H1 (cell line): ENCODE measurements around the gene ACYP1. TPM values are rescaled to one million over a fixed set of nuclear protein-coding genes. Genes with fewer than 3 reads are reported as not detected.

Experiments
- CTCF ChIA-PET: fragments of 300-600 bp; sonication (Branson Sonifier 250); formaldehyde crosslinking; loops from one replicate; lab custom pipeline; 2021; ENCODE audit not compliant: partially characterized antibody; lab: Charles Lee
- POLR2A ChIA-PET: fragments of 300-600 bp; sonication (Branson Sonifier 250); formaldehyde crosslinking; loops from one replicate; lab custom pipeline; 2021; ENCODE audit warnings: inconsistent platforms; ENCODE audit not compliant: partially characterized antibody; lab: Charles Lee
- DNase-seq, 2 experiments: peaks; one replicate each; pipeline versions ENCODE4 v3.0.0 to v3.0.0-alpha.2; 2010 to 2022; ENCODE audit warnings: low spot score in 2 of 2, low read depth in 1 of 2, mixed read lengths in 1 of 2
- FAIRE-seq: peaks from 2 replicates; lab custom pipeline; 2011; peaks lifted over from hg19 to GRCh38; lab: Jason Lieb, UNC
- H2AFZ ChIP-seq: 2 replicates; pipeline ENCODE4 v1.8.1; 2012; ENCODE audit warnings: low read length, inconsistent platforms
- H2AK5ac ChIP-seq: 2 replicates; pipeline ENCODE4 v1.6.1; 2013; ENCODE audit warnings: low read depth, low read length
- H2BK120ac ChIP-seq: replicated peaks from 2 replicates; pipeline ENCODE3; 2013; ENCODE audit warnings: low read depth, low read length, inconsistent platforms
- H2BK12ac ChIP-seq: 2 replicates; pipeline ENCODE4 v1.6.1; 2013; ENCODE audit warnings: low read depth, low read length
- H2BK15ac ChIP-seq: 2 replicates; pipeline ENCODE4 v1.6.1; 2013; ENCODE audit warnings: low read length
- H2BK20ac ChIP-seq: 2 replicates; pipeline ENCODE4 v1.6.1; 2013; ENCODE audit warnings: low read length
- H2BK5ac ChIP-seq: 2 replicates; pipeline ENCODE4 v1.6.1; 2013; ENCODE audit warnings: low read depth, low read length
- H3K14ac ChIP-seq: 2 replicates; pipeline ENCODE4 v1.6.1; 2013; ENCODE audit warnings: inconsistent platforms; ENCODE audit not compliant: insufficient read length
- H3K18ac ChIP-seq: 2 replicates; pipeline ENCODE4 v1.6.1; 2013; ENCODE audit warnings: low read length; ENCODE audit errors: extremely low read depth
- H3K23ac ChIP-seq: 2 replicates; pipeline ENCODE4 v1.6.1; 2013; ENCODE audit warnings: inconsistent platforms; ENCODE audit not compliant: insufficient read length
- H3K23me2 ChIP-seq: 2 replicates; pipeline ENCODE4 v1.6.1; 2013; ENCODE audit warnings: low read depth, low read length
- H3K27ac ChIP-seq: 2 replicates; pipeline ENCODE4 v1.6.1; 2011; ENCODE audit warnings: low read depth, low read length, inconsistent platforms
- H3K27me3 ChIP-seq, 4 experiments: replicated peaks in 1 of 4; 1 replicate in 1 of 4; 2 replicates in 3 of 4; pipeline versions ENCODE4 v1.6.1 to v1.8.1; 2011 to 2013; ENCODE audit warnings: low read length in 3 of 4, mild to moderate bottlenecking in 3 of 4, inconsistent platforms in 2 of 4, mixed read lengths in 2 of 4, moderate library complexity in 1 of 4; ENCODE audit not compliant: control insufficient read depth in 3 of 4, insufficient read depth in 3 of 4; ENCODE audit errors: extremely low read depth in 1 of 4
- H3K36me3 ChIP-seq, 4 experiments: 2 replicates each; pipeline versions ENCODE4 v1.6.1 to v1.8.1; 2011 to 2013; ENCODE audit warnings: mild to moderate bottlenecking in 4 of 4, low read length in 3 of 4, moderate library complexity in 2 of 4, control low read depth in 1 of 4, inconsistent platforms in 1 of 4; ENCODE audit not compliant: insufficient read depth in 4 of 4, control insufficient read depth in 2 of 4
- H3K4ac ChIP-seq: replicated peaks from 2 replicates; pipeline ENCODE3; 2013; ENCODE audit warnings: low read length, low read depth, mixed read lengths, inconsistent platforms; ENCODE audit not compliant: insufficient read length
- H3K4me1 ChIP-seq, 4 experiments: replicated peaks in 1 of 4; 1 replicate in 1 of 4; 2 replicates in 3 of 4; pipeline versions ENCODE4 v1.6.1 to v1.8.1; 2011 to 2013; ENCODE audit warnings: low read length in 3 of 4, inconsistent platforms in 2 of 4, mixed read lengths in 1 of 4; ENCODE audit not compliant: insufficient read depth in 4 of 4, control insufficient read depth in 3 of 4
- H3K4me2 ChIP-seq, 2 experiments: 2 replicates each; pipeline versions ENCODE4 v1.6.1 to v1.8.1; 2011 to 2013; ENCODE audit warnings: low read depth in 2 of 2, low read length in 2 of 2, control low read depth in 1 of 2, inconsistent platforms in 1 of 2, mild to moderate bottlenecking in 1 of 2; ENCODE audit not compliant: insufficient read depth in 1 of 2
- H3K4me3 ChIP-seq, 4 experiments: fragments of 200-600, 300-600 bp in 1 of 4; sonication (generic), shearing (Covaris generic), sonication (Bioruptor Twin) in 1 of 4; 2 replicates each; pipeline versions ENCODE4 v1.5.1 to v1.8.1; 2011 to 2016; ENCODE audit warnings: low read length in 4 of 4, low read depth in 3 of 4, control low read depth in 2 of 4, inconsistent platforms in 2 of 4, mild to moderate bottlenecking in 2 of 4, mixed read lengths in 1 of 4, moderate library complexity in 1 of 4; ENCODE audit not compliant: insufficient read depth in 2 of 4; ENCODE audit errors: extremely low read depth in 1 of 4
- H3K56ac ChIP-seq: replicated peaks from 2 replicates; pipeline ENCODE3; 2013; ENCODE audit warnings: low read depth, mild to moderate bottlenecking, mixed read lengths, low read length, inconsistent platforms; ENCODE audit not compliant: insufficient read length
- H3K79me1 ChIP-seq: 2 replicates; pipeline ENCODE4 v1.6.1; 2013; ENCODE audit warnings: low read depth, low read length, control low read depth
- H3K79me2 ChIP-seq, 2 experiments: 2 replicates each; pipeline versions ENCODE4 v1.6.1 to v1.8.1; 2012 to 2013; ENCODE audit warnings: low read length in 2 of 2, mild to moderate bottlenecking in 2 of 2, inconsistent platforms in 1 of 2; ENCODE audit not compliant: insufficient read depth in 2 of 2, control insufficient read depth in 1 of 2
- H3K9ac ChIP-seq, 4 experiments: replicated peaks in 1 of 4; 1 replicate in 1 of 4; 2 replicates in 3 of 4; pipeline versions ENCODE4 v1.6.1 to v1.8.1; 2011 to 2013; ENCODE audit warnings: low read depth in 3 of 4, low read length in 3 of 4, control low read depth in 2 of 4, mild to moderate bottlenecking in 2 of 4, moderate library complexity in 2 of 4, inconsistent platforms in 1 of 4; ENCODE audit errors: extremely low read depth in 1 of 4
- H3K9me3 ChIP-seq, 2 experiments: 2 replicates each; pipeline versions ENCODE4 v1.6.1 to v1.8.1; 2012 to 2013; ENCODE audit warnings: mild to moderate bottlenecking in 2 of 2, moderate library complexity in 2 of 2, control low read depth in 1 of 2, inconsistent platforms in 1 of 2, low read depth in 1 of 2, low read length in 1 of 2, mixed read lengths in 1 of 2; ENCODE audit not compliant: insufficient read depth in 2 of 2
- H4K20me1 ChIP-seq, 2 experiments: replicated peaks in 1 of 2; 2 replicates each; pipeline versions ENCODE3 to v1.8.1; 2011 to 2013; ENCODE audit warnings: inconsistent platforms in 2 of 2, low read length in 2 of 2, mild to moderate bottlenecking in 1 of 2; ENCODE audit not compliant: insufficient read depth in 2 of 2, control insufficient read depth in 1 of 2
- H4K5ac ChIP-seq: 2 replicates; pipeline ENCODE4 v1.6.1; 2013; ENCODE audit warnings: low read length, low read depth, mixed read lengths, inconsistent platforms; ENCODE audit not compliant: insufficient read length
- H4K8ac ChIP-seq: 2 replicates; pipeline ENCODE4 v1.8.0; 2013; ENCODE audit warnings: mild to moderate bottlenecking, moderate library complexity, low read length, inconsistent platforms; ENCODE audit not compliant: insufficient read depth; ENCODE audit errors: extremely low read depth
- H4K91ac ChIP-seq: replicated peaks from 2 replicates; pipeline ENCODE3; 2013; ENCODE audit warnings: low read length, mixed read lengths, inconsistent platforms; ENCODE audit not compliant: insufficient read length
- BCL11A ChIP-seq, 2 experiments: IDR thresholded peaks; one replicate each; pipeline ENCODE4 v1.6.1; 2011; ENCODE audit warnings: low read depth in 2 of 2, low read length in 2 of 2, mild to moderate bottlenecking in 2 of 2
- CHD2 ChIP-seq: IDR thresholded peaks from 2 replicates; pipeline ENCODE4 v1.6.1; 2012; ENCODE audit warnings: low read length, improper control_type of control experiment
- EZH2 ChIP-seq: fragments of 200-600 bp; sonication (generic); IDR thresholded peaks from 2 replicates; pipeline ENCODE4 v1.7.1; 2012; ENCODE audit warnings: low read depth, mild to moderate bottlenecking, moderate library complexity, low read length, inconsistent platforms; ENCODE audit not compliant: severe bottlenecking
- HDAC2 ChIP-seq, 2 experiments: fragments of 300-600 bp in 1 of 2; sonication (generic) in 1 of 2; IDR thresholded peaks; 2 replicates each; pipeline ENCODE4 v1.6.1; 2011 to 2012; ENCODE audit warnings: low read depth in 2 of 2, low read length in 2 of 2, mild to moderate bottlenecking in 2 of 2, moderate library complexity in 2 of 2, borderline replicate concordance in 1 of 2, inconsistent platforms in 1 of 2
- NRF1 ChIP-seq: IDR thresholded peaks from 2 replicates; pipeline ENCODE4 v1.6.1; 2011; ENCODE audit warnings: mild to moderate bottlenecking, low read depth, low read length, improper control_type of control experiment
- POLR2A ChIP-seq, 2 experiments: IDR thresholded peaks; 1 replicate in 1 of 2; 2 replicates in 1 of 2; pipeline ENCODE4 v1.6.1; 2011; ENCODE audit warnings: low read depth in 2 of 2, low read length in 2 of 2, mild to moderate bottlenecking in 2 of 2; ENCODE audit errors: control extremely low read depth in 1 of 2
- POLR2AphosphoS5 ChIP-seq: IDR thresholded peaks from 2 replicates; pipeline ENCODE4 v1.6.1; 2011; ENCODE audit warnings: low read depth, low read length
- RXRA ChIP-seq: IDR thresholded peaks from 2 replicates; pipeline ENCODE4 v1.6.1; 2011; ENCODE audit warnings: low read depth, mild to moderate bottlenecking, low read length, moderate library complexity; ENCODE audit not compliant: insufficient read depth
- SP2 ChIP-seq: IDR thresholded peaks from 2 replicates; pipeline ENCODE4 v1.6.1; 2012; ENCODE audit warnings: mild to moderate bottlenecking, low read length, inconsistent platforms
- TAF1 ChIP-seq: IDR thresholded peaks from 2 replicates; pipeline ENCODE4 v1.6.1; 2011; ENCODE audit warnings: mild to moderate bottlenecking, low read depth, low read length
- TEAD4 ChIP-seq: IDR thresholded peaks from 2 replicates; pipeline ENCODE4 v1.6.1; 2012; ENCODE audit warnings: low read depth, low read length, inconsistent platforms, mixed read lengths
- WGBS, 2 experiments: shearing (Covaris generic) in 1 of 2; methylation state at CpG; one replicate each; pipeline versions ENCODE4 v1.1.6 to v1.1.7; 2013 to 2015; ENCODE audit warnings: low lambda C conversion rate in 2 of 2, mixed read lengths in 2 of 2, inconsistent platforms in 1 of 2, low coverage in 1 of 2, missing lambda C conversion rate in 1 of 2; ENCODE audit not compliant: insufficient replicate concordance in 2 of 2, insufficient coverage in 1 of 2, insufficient read length in 1 of 2; ENCODE audit errors: extremely low coverage in 1 of 2, missing lambda C conversion rate in 1 of 2; 5-methylcytosine and 5-hydroxymethylcytosine counted together
- polyA plus RNA-seq, 7 experiments: library from polyadenylated mRNA; depleted of rRNA in 3 of 7; stranded (reverse) in 5 of 7; unstranded in 2 of 7; fragments of >200 nt in 5 of 7; fragments of 200-250 nt in 2 of 7; gene quantifications; 1 replicate in 5 of 7; 2 replicates in 1 of 7; 4 replicates in 1 of 7; pipeline versions ENCODE4 v1.2.1 to v1.2.3, GENCODE V29; 2011 to 2013; ENCODE audit warnings: missing spikeins in 2 of 7, mixed read lengths in 2 of 7
- total RNA-seq: library from RNA; stranded (reverse); fragmentation: NEBNext Ultra II Directional; extraction: Animal tissue kit (Norgen Biotek cat#: 25700); gene quantifications from 2 replicates; pipeline ENCODE4 v1.2.1, GENCODE V29; 2021
- TF ChIP-seq, protein P1 (sequence below): IDR thresholded peaks from 2 replicates; pipeline ENCODE4 v1.6.1; 2012; ENCODE audit warnings: inconsistent platforms

The ACYP1 gene
- total and polyA plus RNA-seq, 2 of the 8 experiments (the other 6 are each of a cell fraction or from before 2014, with no cell fraction given): 22.3 to 24.8 TPM

DNA sequence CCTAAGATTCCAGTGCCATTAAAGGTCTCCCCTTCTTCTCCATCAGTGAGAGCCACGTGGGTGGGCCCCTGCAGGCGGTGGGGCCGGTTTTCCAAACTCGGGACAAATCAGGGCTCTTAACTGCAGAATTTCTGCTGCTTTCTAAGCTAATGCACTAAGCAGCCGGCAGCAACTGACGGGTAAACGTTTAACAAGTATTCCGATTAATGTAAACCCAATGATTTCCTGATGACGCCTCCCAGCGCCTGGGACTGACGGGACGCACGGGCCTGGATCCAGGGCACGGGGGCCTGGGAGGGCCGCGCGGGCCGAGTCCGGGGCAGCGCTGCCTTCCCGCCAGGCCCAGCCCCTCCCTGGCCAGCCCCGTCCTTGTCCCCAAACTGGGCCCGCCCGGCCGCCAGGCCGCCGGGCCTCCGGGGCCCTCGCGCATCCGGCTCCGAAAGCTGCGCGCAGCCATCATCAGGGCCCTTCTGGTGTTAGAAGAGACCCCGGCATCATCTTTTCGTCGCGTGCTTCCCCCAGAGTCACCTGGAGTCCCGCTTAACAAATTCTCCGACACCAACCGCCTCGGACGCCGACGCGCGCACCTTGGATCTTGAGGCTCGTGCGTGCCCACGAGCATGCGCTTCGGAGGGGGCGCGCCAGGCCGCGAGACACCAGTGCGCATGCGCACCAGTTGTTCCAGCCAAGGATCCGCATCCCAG lies 12.8 kb downstream of the ACYP1 start, which contains the start of gene MLH3:
TSS of gene MLH3 (minus strand) at position 616 of the 704 bp plus-strand sequence. CDS start 1,812 bp downstream, outside the sequence.
- Histone ChIP-seq H4K8ac (peak within 1 kb of the TSS; percentile 95; the same call in 1 of the 2 replicates), H3K9me3 (no peaks in the 10 kb centered on the region), H4K91ac (peak within 1 kb of the TSS; percentile 12), H3K79me1 (no peaks in the 10 kb centered on the region), H2BK15ac (no peak within 1 kb of the TSS), H2BK5ac (no peak within 1 kb of the TSS; the same call in 1 of the 2 replicates), H2AFZ (no peak within 1 kb of the TSS; the same call in 1 of the 2 replicates), H3K23ac (no peak within 1 kb of the TSS), H3K4me3 (peak within 1 kb of the TSS; percentile 54 to 61 (median 58)), H3K36me3 (no peaks in the 10 kb centered on the region; a peak in 1 of 8 replicates), H3K23me2 (no peaks in the 10 kb centered on the region; the same call in 1 of the 2 replicates), H3K18ac (no peak within 1 kb of the TSS), H4K5ac (peak within 1 kb of the TSS; percentile 76), H2BK20ac (no peak within 1 kb of the TSS), H4K20me1 (no peaks in the 10 kb centered on the region), H3K14ac (no peak within 1 kb of the TSS), H3K56ac (peak within 1 kb of the TSS; percentile 71), H3K4me1 (peaks cover 0 to 4% (median 0%) of the 10 kb centered on the region in 4 experiments; a peak in 3 of 7 replicates), H3K4ac (no peak within 1 kb of the TSS), H2AK5ac (no peak within 1 kb of the TSS), H3K4me2 (peak within 1 kb of the TSS; percentile 60 to 86), H2BK120ac (peak within 1 kb of the TSS; percentile 33), H3K79me2 (no peaks in the 10 kb centered on the region), H3K27me3 (no peaks in the 10 kb centered on the region), H3K9ac (peak within 1 kb of the TSS; percentile 75 to 85 (median 80)), H3K27ac (peak within 1 kb of the TSS; percentile 67), H2BK12ac (no peak within 1 kb of the TSS)
- peak; percentile 52 for FAIRE-seq
- WGBS, 2 experiments: 3% methylated on average over 53 of the region's 59 CpGs; no CpG with 5 or more reads in 1 of the 2 experiments
- peak; percentile 87 to 91 for DNase-seq
- ChIA-PET POLR2A (interaction anchor here (0.8 to 3.0 kb wide), 7 partner anchors 9 to 405 kb away, joined by 3 to 15 read pairs (median 5); partner anchors contain the start of genes ACYP1 and ZC2HC1C), CTCF (interaction anchor here (1.0 to 2.8 kb wide), 2 partner anchors 28 to 38 kb away, joined by 3 to 12 read pairs; no protein-coding TSS in a partner anchor)
- TF ChIP-seq RXRA: no peak
- 0 out of 4 replicates have a peak, but pooled peaks of 1 of the 2 experiments have one; percentile 51 for TF ChIP-seq HDAC2 (IDR thresholded peaks at IDR 0.05; ENCODE audit: borderline replicate concordance in 1 of 2, low read depth in 2 of 2, low read length in 2 of 2)
- TF ChIP-seq SP2: no peak
- 0 out of 2 replicates have a peak, but pooled peaks have one; percentile 18 for TF ChIP-seq TEAD4
- no peak for TF ChIP-seq BCL11A (IDR thresholded peaks at IDR 0.05; ENCODE audit: low read depth in 2 of 2, low read length in 2 of 2)
- TF ChIP-seq, protein P1, sequence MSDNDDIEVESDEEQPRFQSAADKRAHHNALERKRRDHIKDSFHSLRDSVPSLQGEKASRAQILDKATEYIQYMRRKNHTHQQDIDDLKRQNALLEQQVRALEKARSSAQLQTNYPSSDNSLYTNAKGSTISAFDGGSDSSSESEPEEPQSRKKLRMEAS: peak; percentile 93
- TF ChIP-seq NRF1: peak; percentile 96
- TF ChIP-seq POLR2AphosphoS5: peak; percentile 74
- peak; percentile 37 for TF ChIP-seq EZH2
- peak; percentile 71 to 89 for TF ChIP-seq POLR2A (IDR thresholded peaks at IDR 0.05; ENCODE audit: control extremely low read depth in 1 of 2, low read depth in 2 of 2, low read length in 2 of 2)
- TF ChIP-seq TAF1: peak; percentile 78; the same call in 1 of the 2 replicates
- TF ChIP-seq CHD2: 0 out of 2 replicates have a peak, but pooled peaks have one; percentile 10
